DMS79 (cell line): ENCODE measurements around the gene QARS1.

ENCODE experiments used
- DNase-seq: peaks from one replicate; lab custom pipeline; 2025; lab: John Stamatoyannopoulos, UW

QARS1 gene

DNA sequence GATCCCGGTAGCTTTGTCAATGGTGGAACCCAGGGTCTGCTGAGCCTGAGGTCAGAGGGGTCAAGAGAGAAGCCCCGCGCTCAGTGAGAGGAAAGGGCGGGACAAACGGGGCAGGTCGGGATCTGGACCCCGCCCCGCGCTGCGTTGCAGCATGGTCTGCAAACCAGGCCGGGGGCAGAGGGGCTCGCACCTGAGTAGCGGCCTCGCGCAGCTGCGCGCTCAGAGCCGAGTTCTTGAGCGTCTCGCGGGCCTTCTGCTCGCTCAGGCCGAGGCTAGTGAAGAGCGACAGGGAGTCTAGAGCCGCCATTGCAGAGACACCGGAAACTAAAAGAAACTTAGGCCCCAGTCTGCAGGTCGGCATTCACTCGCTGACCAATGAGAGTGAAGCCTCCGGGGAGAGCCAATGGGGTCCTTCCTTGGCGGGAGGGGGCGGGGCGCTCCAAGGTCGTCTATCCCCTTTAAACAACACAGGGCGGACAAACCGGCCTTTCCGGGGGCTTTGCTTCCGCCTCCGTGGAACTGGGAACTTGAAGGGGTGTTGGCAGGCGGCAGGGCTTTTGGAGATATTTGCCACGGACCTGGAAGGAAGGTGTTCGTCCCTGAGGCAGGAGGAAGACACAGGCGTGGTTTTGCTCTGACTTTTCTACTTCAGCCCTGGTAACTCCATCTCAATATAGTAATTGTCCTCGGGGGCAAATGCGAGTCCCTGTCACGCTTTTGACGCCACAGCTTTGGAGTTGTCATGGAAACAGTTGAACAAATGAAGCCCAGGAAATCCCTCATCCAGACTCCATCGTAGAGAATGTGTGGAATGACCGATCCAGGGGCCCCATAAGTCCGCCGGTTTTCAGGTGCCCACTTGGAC lies at the start of gene QARS1:
QARS1 (minus strand) TSS at position 331 of the 865 bp plus-strand sequence; CDS start at position 307, 24 bp downstream.
- DNase-seq = peak; percentile 65

DNA sequence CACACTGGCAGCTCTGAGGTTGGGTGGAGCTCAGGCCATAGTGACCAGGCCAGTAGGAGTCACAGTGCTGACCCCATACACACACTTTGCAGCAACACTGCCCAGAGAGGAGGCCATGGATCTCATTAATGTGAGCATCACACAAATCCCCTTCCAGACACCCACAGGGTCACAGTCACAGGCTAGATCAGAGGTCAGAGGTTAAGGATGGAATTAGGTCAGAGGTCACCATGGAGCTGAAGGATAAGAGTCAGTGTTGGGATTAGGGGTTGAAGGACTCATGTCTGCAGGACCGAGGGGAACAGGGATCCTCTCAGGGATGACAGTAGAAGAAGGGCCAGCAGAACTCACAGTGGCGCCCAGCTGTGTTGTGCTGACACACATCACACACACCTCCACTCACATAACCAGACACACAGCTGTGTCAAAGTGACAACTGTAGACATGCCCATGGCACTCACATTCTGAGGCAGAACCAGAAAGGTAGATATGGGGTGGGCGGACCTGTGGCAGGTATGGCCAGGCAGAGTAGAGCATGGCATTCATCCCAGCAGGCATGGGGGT lies 48.9 kb upstream of the QARS1 start:
- no peak for DNase-seq

DNA sequence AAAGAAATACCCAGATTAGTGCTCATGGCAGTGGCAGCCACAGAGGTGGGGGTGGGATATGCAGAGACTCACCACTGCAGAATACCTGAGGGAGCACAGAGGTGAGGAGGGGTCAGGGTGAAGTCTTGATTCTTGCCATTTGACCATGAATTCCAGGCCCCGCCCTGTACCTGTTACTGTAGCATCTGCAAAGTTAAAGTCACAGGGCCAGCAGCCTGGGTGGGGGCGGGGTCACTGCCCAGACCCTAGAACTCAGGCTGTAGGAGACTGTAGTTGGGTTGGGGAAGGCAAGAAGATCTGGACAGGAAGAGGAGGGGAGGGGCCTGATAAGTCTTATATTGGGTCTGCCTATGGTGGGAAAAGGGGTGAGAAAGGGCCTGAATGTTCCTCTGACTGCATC lies 47.1 kb upstream of the QARS1 start:
- DNase-seq = no peak

DNA sequence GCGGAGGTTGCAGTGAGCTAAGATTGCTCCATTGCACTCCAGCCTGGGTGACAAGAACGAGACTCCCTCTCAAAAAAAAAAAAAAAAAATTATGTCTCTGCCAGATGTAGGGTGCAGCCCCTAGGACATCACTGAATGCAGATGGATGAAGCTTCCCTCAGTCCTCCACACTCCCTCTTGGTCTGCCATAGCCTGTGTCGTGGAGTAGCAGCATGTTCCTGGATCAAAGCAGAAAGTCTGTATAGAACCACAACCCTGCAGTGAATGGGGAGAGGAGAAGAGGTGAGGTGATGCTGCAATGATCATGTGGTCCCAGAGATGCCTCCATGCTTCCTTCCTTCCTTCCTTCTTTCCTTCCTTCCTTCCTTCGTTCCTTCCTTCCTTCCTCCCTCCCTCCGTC lies 43.6 kb upstream of the QARS1 start:
- no peak for DNase-seq

DNA sequence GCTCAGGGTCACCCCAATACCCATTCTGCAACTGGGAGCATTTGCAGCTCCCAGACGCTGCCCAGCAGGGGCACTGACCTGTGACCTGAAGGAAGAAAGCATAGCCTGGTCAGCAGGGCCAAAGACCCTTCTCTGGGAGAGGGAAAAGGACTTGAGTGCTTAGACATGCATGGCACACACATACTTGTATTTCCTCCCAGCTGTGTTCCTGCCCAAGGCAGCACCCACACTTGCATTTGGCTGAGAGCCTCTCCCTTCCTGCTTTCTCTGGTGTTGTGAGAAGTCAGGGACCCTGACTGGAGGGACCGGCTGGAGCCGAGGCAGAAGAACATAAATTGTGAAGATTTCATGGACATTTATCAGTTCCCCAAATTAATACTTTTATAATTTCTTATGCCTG lies 35.5 kb upstream of the QARS1 start:
- no peak for DNase-seq

DNA sequence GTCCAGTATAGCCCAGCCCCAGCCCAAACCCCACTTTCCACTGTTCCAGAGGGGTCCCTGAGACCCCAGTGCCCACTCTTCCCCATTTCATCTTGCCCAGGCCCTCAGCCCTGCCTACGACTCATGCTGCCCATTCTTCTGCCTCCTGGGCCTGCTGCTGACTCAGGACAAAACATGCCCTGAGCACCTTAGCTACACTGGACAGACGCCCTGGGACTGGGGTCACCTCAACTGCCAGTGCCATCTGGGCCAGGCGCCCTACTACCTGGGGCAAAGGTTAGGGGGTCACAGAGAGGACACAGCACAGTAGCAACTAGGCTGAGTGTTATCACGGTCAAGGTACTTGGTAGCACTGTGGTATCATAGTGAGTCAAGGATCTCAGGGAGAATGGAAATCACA lies 30.9 kb upstream of the QARS1 start:
- DNase-seq = no peak

DNA sequence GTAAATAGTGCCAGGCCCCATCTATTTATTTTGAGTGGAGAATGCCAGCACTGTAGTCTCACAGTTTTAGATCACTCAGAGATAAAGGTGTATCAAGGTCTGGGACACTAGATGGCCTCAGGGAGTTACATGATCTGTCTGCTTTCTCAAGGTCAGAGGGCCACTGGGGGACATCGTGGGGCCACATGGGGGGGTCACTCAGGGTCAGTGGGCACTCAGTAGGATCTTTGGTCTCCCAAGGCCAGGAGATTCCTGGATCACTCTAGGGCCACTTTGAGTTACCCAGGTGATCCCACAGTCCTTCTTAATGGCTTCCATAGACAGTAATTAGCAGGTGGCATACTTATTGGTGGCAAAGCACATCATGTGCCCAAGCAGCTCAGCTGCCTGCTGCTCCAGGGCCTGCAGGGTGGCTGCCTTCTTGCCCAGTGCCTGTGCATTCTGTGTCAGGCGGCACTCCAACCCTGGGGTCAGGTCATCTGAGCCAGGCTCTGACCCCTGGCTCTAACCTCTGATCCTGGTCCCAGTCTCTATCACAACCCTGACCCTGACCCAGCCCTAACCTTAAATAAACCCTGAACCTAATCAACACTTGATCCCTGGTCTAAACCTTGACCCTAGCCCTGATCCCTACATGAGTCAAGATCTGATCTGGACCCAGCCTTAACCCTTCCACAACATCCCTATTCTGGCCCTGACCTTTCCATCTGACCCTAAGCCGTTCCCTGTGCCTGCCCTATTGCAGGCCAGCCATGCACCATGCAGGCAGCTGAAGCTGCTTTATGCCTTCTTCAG lies 30.1 kb upstream of the QARS1 start:
- DNase-seq = no peak

DNA sequence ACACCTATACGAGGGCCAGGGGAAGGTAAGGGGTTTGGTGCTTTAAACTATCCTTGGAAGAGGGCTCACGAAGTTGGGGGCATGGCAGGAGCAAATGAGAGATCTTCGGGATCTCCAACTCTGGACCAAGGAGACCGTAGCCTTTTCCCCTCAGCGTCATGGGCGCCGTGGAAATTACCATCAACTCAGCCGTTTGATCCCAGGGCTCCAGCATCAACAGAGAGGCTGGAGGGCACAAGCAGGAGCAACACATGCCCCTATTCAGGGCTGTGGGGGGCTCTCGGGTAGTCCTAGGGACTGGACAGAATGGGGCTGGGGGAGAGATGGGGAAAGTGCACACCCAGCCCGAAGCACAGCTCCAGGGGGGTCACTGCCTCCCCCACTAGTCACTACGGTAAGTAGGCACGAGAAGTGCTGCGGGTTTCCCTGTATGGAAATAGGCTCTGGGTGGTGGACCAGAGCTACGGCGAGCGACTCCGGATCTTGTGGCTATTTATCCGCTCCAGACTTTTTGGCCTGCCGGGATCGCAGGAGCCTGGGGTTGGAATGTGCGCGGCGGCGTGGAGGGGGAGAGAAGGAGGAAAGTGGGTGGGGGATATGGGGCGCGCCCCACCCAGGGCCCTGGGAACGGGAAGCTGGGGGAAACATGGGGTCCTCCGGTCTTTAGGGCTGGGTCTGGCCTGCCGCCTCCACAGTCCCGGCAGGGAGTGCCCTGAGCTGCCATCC lies 28.8 kb upstream of the QARS1 start:
- DNase-seq = peak; percentile 17

DNA sequence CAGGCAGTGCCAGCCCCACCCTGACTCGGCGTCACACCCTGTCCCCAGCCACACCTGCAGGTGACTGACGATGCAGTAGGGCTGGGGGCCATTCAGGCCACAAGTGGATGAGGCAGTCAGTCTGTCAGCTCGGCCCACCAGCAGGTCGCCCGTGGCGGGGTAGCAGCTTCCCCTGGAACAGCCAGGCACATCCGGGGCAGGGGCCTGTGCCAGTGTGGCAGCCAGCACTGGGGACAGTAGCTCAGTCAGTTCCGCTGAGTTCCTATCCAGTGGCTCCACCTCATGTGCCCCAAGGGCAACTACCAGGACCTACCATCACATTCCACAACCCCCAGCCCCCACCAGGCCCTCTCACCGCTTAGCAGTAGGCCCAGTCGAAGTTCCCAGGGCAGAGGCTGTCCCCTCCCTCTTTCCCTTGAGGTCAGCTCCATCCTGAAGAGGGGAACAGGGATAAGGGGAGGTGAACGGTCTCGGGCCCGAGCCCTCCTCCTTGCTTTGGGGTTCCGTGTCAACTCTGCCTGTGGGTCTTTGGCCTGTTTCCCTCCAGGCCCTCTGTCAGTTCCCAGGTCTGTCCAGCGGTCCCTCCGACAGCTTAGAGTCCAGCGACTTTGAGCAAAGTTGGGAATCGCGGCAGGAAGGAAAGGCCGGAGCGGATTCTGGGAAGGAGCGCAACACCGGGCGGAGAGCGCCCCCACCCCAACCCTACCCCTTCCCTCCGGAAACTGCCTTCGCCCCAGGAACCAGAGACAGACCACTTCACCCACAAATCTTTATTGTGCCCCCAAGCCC lies 28.1 kb upstream of the QARS1 start, which contains the start of gene LAMB2:
LAMB2 (minus strand) TSS at position 614 of the 789 bp plus-strand sequence; CDS start at position 431, 183 bp downstream.
- DNase-seq = no peak

DNA sequence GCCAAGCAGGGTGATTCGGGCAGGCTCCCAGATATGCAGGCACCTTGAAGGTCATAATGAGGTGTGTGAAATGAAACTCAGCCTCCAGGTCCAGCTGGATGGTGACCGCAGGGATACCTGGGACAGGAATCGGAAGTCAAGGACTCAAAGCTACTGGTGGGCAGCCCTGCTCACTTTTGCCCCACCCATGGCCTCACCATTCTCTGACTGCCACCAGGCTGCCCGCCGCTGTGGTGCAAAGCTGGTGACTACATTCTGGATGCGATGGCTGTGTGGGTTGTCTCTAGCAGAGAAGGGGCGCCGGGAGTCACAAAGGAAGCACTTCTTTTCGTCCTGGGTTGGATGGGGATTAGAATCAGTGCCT lies 27.5 kb upstream of the QARS1 start:
- DNase-seq = no peak

DNA sequence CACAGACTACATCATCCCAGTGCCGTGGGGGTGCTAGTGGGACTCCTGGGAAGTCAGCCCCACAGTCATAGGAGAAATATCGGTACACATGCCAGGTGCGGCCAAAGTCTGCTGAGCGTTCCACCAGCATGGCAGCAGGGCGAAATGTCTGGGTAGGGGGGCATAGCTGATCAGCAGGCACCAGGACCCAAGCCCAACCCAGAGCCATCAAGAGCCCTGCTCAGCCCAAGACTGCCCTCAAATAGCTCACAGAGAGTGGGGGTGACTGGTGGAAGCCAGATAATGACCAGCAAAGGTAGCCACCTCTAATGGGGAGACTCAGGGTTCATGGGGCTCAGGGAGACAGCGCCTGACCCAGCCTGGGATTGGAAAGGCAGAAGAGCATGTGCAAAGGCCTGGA lies 27.0 kb upstream of the QARS1 start:
- DNase-seq = no peak

DNA sequence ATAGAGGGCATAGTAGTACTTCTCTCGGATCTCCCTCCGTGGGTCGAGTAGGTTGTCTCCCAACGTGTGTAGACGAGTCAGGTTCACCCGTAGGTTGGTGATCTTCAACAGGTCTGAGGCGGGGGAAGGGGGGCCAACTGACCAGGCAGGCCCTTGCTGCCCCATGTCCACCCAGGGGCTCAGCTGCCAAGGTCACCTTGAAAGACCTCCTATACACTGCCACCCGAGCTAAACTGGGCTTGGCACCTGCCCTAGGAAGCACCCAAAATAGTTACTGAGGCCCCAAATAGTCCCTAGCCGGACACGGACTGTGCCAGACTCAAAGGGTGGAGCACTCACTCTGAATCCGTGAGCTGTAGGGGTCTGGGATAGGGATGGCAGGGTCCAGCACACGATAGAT lies 26.5 kb upstream of the QARS1 start:
- DNase-seq = no peak

DNA sequence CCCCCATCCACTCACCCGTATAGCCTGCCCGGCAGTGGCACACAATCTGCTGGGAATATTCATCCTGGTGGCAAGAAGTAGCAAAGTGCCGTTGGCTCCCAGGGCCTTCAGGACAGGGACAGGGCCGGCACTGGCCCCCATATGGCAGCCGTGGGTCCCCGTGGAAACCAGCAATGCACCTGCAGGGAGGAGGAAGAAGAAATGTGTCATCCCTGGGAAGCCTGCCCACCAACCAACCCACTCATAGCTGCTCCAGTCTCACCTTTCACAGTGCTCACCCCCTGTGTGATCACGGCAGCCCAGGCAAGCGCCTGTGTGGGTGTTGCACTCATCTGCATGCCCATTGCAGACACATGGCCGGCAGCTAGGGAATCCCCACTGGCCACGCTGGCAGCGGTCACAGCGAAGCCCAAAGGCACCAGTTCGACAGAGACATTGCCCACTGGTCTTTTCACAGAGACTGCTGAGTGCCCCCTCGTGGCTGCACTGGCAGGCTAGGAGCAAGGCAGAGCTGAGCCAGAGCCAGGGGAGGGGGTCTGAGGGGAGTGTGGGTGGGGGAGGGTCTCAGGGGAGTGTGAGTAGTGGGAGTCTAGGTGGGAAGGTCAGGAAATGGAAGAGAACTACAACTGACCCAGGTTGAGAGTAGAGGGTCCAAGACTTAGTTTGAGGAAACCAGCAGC lies 20.6 kb upstream of the QARS1 start:
- DNase-seq = no peak

DNA sequence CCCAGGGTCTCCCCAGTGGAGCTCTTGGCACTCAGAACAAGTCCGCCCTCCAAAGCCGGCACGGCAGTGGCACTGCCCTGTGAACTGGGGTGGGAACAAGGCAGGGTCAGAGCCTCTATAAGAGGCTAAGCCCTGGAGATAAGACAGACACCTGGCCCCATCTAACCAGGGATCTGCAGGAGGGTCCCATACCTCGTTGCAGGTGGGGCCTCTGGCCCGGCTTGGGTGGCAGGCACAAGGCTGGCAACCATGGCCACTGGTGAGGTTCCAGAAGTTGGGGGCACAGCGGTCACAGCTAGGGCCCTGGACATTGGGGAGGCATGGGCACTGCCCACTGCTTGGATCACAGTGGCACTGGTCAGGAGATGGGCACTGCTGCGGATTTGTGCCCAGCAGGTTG lies 19.6 kb upstream of the QARS1 start:
- DNase-seq = no peak

DNA sequence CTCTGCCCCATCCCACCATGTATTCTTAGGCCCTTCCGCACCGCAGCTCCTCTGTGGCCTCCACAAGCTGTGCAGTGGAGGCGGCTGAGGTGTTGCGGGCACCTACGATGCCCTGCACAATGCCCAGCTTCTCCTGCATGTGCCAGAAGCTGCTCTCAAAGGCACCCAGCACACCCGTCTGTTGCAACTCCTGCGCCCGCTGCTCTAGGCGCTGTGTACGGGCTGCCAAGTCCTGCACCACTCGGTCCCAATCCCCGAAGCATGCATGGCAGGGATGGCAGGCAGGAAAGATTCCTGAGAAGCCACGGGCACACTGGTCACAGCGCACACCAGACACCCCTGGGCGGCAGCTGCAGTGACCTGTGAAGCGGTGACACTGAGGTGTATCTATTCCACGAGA lies 19.1 kb upstream of the QARS1 start:
- DNase-seq = no peak

DNA sequence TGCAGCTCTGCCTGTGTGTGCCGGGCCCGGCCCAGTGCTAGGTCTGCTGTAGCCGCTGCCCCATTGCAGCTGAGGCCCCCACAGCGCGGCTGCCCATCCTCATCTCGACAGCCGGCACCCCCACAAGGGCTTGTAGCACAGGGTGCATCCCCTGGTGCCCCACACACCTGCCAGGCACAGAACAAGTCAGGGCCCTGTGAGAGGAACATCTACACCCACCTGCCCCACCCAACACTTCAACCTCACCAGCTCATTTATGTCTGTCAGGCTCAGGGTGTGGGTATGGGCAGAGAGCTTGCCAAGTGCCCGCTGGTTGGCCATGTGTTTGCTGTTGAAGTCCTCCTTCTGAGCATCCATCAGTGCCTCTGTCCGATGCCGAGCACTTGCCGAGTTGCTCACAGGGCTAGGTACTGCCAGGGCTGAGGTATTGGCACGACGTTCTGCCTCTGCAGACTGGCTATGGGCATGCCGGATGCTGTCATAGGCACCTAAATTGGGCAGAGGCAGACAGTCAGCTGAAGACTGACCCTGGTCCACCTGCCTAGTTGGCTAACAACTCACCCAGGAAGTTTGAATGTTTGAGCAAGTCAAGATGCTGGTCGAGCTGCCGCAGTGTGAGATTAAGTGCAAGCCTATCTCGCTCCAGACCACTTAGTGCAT lies 18.5 kb upstream of the QARS1 start:
- no peak for DNase-seq

DNA sequence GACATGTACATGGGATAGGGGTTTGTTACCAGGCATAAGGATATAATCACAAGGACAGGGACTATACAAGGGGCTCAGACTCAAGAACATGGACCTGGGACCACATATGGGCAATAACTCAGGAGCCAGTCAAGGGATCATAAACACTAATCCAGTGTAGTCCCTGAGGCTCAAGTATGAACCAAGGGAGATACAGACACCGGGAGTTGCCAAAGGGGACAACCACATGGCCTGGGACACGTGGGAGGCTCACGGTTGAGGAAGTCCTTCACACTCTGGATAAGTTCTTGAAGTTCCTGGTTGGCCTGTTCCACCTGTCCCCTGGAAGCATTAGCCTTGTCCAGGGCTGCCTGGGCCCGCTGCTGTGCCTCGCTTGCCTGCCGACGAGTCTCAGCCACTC lies 17.9 kb upstream of the QARS1 start:
- no peak for DNase-seq

DNA sequence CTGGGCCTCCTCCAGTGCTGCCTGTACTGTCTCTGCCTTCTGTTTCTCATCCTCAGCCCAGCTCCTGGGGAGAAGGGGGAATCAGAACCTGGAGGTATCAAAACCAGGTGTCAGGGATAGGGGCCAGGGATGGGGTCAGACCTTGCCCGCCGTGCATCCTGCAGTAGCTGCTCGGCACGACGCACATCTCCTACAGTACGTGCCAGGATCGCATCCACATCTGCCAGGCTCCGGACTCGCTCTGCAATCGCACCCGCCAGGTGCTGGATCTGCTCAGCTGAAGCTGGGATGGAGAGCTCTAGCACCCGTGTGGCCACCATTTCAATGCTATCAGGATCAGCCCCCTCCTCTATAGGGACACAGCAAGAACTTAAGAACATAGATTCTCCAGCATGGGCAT lies 17.5 kb upstream of the QARS1 start:
- DNase-seq = no peak

DNA sequence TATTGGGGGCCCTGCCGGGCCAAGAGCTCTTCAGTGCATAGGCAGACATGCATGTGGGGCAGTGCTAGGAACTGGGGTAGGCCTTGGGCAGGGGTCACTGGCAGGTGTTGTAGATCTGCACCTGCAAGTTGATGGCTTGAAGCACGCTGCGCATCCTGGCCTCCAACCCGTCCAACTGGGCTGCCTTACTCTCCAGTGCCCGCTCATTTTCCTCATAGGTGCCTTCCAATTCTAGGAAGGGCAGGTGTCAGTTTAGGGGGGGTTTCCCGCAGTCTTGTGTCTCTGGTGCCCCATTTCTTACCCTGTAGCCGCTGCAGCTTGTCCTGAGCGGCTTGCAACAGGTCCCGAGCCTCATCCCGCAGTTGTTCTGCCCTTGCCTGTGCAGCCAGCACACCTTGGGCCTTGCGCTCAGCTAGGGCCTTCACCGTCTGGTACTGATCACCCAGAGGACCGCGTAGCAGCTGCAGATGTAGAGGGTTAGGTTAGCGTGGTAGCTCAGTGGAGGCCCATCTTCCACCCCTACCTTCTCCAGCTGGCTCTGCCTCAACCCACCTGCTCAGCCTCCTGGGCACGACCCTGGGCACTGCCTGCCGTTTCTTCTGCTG lies 16.7 kb upstream of the QARS1 start:
- DNase-seq = no peak
